Testis (tissue), 3 donors: ENCODE measurements around the gene CDKAL1. TPM values are rescaled to one million over a fixed set of nuclear protein-coding genes. Genes with fewer than 3 reads are reported as not detected.

Source experiments
- DNase-seq: peaks from one replicate; pipeline ENCODE4 v3.0.0-alpha.2; 2019
- H3K27ac ChIP-seq, 2 donors: fragments of 200-600 bp; sonication (generic); one replicate each; pipeline ENCODE4 v1.5.1; 2019
- H3K27me3 ChIP-seq: fragments of 200-600 bp; sonication (generic); one replicate; pipeline ENCODE4 v1.5.1; 2019
- H3K36me3 ChIP-seq: fragments of 200-600 bp; sonication (generic); one replicate; pipeline ENCODE4 v1.5.1; 2017; ENCODE audit warnings: low read depth; ENCODE audit errors: missing control alignments
- H3K4me1 ChIP-seq: fragments of 200-600 bp; sonication (generic); one replicate; pipeline ENCODE4 v1.5.1; 2019
- H3K4me3 ChIP-seq, 2 donors: fragments of 200-600 bp; sonication (generic); one replicate each; pipeline ENCODE4 v1.5.1; 2017 to 2019
- H3K9me3 ChIP-seq: fragments of 200-600 bp; sonication (generic); one replicate; pipeline ENCODE4 v1.5.1; 2017
- POLR2A ChIP-seq: fragments of 450-650 bp; IDR thresholded peaks from one replicate; pipeline ENCODE4 v1.6.1; 2017; ENCODE audit warnings: antibody characterized with exemption, mild to moderate bottlenecking, moderate library complexity
- WGBS, 2 donors: methylation state at CpG; one replicate each; pipeline ENCODE4 v1.1.5; 2018; 5-methylcytosine and 5-hydroxymethylcytosine counted together
- intact Hi-C: fragments of 100-400 bp; cut with DNase I; formaldehyde crosslinking; loops from one replicate; pipeline ENCODE4 v1.15.1; 2023; ENCODE audit warnings: low total_unique reads
- polyA plus RNA-seq: library from polyadenylated mRNA; stranded (reverse); fragments of 350-450 nt; fragmentation: Illumina TruSeq; extraction: RNeasy Lipid Tissue Mini Kit (QIAGEN cat#74804); gene quantifications from one replicate; pipeline ENCODE4 v1.2.3, GENCODE V29; 2014; ENCODE audit warnings: low read depth, low replicate concordance; ENCODE audit not compliant: insufficient read depth
- total RNA-seq, 2 donors: library from RNA; depleted of rRNA; stranded (reverse); fragments of >200 nt; gene quantifications; one replicate each; pipeline ENCODE4 v1.2.3, GENCODE V29; 2016
- TF ChIP-seq, protein P1 (sequence below), 3 experiments: fragments of 450-650 bp in 2 of 3; fragments of 200-600 bp in 1 of 3; sonication (generic) in 1 of 3; IDR thresholded peaks; one replicate each; pipeline ENCODE4 v1.5.1; 2016 to 2019; ENCODE audit warnings: antibody characterized with exemption in 3 of 3, mild to moderate bottlenecking in 2 of 3, moderate library complexity in 1 of 3

Gene CDKAL1
- total and polyA plus RNA-seq, 3 donors from 2014 or later, result 11.1 to 18.5 (median 16.1) TPM

DNA sequence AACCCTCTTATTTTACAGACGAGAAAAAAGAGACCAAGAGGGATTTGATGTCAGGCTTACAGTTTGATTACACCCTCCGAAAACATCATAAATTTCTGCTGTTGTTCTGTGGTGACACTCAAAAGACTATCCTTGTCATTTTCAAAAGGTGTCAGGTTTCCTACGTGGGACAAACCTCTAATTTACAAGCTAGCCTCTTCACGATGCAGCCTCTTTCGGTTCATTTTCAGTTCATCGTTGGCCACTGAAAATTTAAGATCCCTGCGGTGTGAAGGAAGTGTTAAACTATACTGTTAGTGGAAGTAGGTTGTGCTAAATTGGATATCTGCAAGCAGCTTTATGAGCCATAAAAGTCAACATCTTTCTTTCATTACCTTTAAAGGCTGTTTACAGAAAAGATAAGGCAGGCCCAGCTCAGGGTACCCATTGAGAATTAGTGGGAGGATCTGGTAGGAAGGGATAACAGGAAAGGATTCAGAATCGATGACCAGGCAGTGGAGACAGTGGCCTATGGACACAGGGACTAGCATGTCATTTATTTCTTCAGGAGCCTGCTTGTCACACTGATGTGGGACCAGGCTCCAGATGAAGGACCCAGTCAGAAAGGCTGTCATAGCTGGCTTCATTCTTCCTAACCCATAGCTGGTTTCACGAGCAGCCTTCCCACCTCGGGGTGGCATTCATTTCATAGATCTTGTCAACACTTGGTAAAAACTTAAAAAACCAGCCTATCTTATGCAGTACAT, 730.2 kb downstream of the CDKAL1 start:
- Histone ChIP-seq H3K4me3 (no peak overlapping the region), H3K9me3 (no peaks in the 10 kb centered on the region), H3K4me1 (no peaks in the 10 kb centered on the region), H3K27me3 (no peaks in the 10 kb centered on the region), H3K27ac (no peak overlapping the region), H3K36me3 (no peaks in the 10 kb centered on the region)
- intact Hi-C loops, result no loop called here
- 74 to 77% methylated on average over 10 of the region's 10 CpGs for WGBS, 2 donors
- no peak for TF ChIP-seq POLR2A
- TF ChIP-seq, protein P1, sequence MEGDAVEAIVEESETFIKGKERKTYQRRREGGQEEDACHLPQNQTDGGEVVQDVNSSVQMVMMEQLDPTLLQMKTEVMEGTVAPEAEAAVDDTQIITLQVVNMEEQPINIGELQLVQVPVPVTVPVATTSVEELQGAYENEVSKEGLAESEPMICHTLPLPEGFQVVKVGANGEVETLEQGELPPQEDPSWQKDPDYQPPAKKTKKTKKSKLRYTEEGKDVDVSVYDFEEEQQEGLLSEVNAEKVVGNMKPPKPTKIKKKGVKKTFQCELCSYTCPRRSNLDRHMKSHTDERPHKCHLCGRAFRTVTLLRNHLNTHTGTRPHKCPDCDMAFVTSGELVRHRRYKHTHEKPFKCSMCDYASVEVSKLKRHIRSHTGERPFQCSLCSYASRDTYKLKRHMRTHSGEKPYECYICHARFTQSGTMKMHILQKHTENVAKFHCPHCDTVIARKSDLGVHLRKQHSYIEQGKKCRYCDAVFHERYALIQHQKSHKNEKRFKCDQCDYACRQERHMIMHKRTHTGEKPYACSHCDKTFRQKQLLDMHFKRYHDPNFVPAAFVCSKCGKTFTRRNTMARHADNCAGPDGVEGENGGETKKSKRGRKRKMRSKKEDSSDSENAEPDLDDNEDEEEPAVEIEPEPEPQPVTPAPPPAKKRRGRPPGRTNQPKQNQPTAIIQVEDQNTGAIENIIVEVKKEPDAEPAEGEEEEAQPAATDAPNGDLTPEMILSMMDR (IDR thresholded peaks at IDR 0.05), result no peak
- DNase-seq, result no peak

DNA sequence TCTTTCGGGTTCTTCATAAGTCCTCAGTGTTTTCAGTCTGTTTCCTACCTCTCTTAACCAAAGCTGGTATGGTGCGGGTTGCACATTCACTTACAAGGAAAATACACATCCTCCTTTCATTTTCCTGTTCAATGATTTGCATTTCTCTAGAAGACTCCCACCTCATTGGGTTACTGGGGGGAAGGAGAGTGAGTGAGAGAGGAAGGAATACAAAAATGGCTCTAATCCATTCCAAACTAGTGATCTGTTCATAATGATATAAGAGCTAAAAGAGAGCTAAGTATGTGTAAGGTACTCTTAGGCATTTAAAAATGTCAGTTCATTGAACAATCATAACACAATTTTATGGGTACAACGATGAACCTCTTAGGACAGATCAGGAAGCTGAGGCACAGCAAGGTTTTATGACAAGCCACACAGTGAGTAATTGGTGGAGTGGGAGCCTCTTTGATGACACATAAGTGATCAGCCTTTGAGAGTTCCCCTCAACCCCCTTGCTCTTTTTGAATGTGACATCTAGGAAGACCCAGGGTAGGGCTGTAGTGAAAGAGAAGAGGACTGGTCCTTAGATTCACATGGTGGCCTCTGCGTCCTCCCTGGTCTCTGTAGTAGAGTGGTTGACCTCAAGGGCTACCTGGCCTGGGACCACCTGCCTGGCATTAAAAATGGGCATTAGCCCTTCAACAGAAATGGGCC, 730.9 kb downstream of the CDKAL1 start:
- TF ChIP-seq POLR2A, result no peak
- TF ChIP-seq, protein P1 (IDR thresholded peaks at IDR 0.05), result no peak

DNA sequence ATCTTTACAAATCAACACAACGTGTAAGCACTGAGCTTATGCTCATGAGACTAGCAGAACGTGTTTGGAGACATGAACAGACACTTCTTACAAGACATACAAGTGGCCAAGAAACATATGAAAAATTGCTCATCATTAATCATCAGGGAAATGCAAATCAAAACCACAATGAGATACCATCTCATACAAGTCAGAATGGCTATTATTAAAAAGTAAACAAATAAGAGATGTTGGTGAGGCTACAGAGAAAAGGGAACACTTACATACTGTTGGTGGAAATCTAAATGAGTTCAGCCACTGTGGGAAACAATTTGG, 731.4 kb downstream of the CDKAL1 start:
- Histone ChIP-seq H3K27ac (no peak overlapping the region), H3K27me3 (no peaks in the 10 kb centered on the region), H3K4me1 (no peaks in the 10 kb centered on the region), H3K4me3 (no peak overlapping the region), H3K9me3 (no peaks in the 10 kb centered on the region), H3K36me3 (no peaks in the 10 kb centered on the region)
- TF ChIP-seq, protein P1 (IDR thresholded peaks at IDR 0.05), result no peak
- TF ChIP-seq POLR2A, result no peak
- DNase-seq, result no peak
- 95 to 96% methylated on average over 2 of the region's 2 CpGs for WGBS, 2 donors
- intact Hi-C loops, result no loop called here

More for the DNA sequence above, 730.9 kb downstream of the CDKAL1 start:
- no peaks in the 10 kb centered on the region for H3K36me3 ChIP-seq
- DNase-seq, result no peak
- H3K27ac ChIP-seq, result no peak overlapping the region
- no peaks in the 10 kb centered on the region for H3K9me3 ChIP-seq
- no peak overlapping the region for H3K4me3 ChIP-seq
- intact Hi-C loops, result no loop called here
- no peaks in the 10 kb centered on the region for H3K27me3 ChIP-seq
- WGBS, 2 donors, result 93 to 98% methylated on average over 4 of the region's 4 CpGs
- no peaks in the 10 kb centered on the region for H3K4me1 ChIP-seq

DNA sequence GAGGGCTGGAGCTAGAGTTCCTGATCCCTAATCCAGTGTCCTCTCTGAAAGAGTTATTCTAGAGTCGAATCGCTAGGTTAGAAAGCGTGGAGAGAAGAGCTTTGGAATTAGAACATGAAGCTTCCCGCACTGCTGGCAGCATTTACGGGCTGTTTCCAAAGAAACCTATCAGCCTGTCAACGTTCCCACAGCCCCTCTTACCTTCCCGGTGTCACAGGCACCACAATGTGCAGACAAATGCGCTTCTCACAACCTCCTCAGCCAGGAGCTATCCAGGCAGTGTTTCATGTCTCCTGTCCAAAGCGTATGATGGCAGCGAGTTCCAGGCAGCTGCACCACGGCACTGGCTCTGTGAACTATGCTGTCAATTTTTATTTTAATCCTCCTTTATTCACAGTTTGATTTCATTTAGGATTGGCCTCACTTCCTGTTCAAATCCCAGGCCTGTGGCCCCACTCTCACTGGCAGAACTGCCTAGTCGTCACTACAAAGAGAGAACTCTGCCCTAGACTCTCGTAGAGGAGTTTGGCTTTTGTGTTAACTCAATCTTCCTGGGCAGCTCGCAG, 736.5 kb downstream of the CDKAL1 start:
- Histone ChIP-seq H3K4me3 (no peak overlapping the region), H3K36me3 (no peaks in the 10 kb centered on the region), H3K9me3 (no peaks in the 10 kb centered on the region), H3K27me3 (no peaks in the 10 kb centered on the region), H3K4me1 (no peaks in the 10 kb centered on the region), H3K27ac (no peak overlapping the region)
- WGBS, 2 donors, result 80 to 84% methylated on average over 14 of the region's 14 CpGs
- DNase-seq, result no peak
- intact Hi-C loops, result no loop called here
- TF ChIP-seq POLR2A, result no peak
- TF ChIP-seq, protein P1 (IDR thresholded peaks at IDR 0.05), result no peak
